Hypothalamus (tissue), 51 donors: ENCODE results near the gene KRTAP5-6.

Experiments used
- DNase-seq, 51 donors: peaks; one replicate each; lab custom pipeline; 2025; lab: John Stamatoyannopoulos, UW

KRTAP5-6 gene, protein sequence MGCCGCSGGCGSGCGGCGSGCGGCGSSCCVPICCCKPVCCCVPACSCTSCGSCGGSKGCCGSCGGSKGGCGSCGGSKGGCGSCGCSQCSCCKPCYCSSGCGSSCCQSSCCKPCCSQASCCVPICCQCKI

DNA sequence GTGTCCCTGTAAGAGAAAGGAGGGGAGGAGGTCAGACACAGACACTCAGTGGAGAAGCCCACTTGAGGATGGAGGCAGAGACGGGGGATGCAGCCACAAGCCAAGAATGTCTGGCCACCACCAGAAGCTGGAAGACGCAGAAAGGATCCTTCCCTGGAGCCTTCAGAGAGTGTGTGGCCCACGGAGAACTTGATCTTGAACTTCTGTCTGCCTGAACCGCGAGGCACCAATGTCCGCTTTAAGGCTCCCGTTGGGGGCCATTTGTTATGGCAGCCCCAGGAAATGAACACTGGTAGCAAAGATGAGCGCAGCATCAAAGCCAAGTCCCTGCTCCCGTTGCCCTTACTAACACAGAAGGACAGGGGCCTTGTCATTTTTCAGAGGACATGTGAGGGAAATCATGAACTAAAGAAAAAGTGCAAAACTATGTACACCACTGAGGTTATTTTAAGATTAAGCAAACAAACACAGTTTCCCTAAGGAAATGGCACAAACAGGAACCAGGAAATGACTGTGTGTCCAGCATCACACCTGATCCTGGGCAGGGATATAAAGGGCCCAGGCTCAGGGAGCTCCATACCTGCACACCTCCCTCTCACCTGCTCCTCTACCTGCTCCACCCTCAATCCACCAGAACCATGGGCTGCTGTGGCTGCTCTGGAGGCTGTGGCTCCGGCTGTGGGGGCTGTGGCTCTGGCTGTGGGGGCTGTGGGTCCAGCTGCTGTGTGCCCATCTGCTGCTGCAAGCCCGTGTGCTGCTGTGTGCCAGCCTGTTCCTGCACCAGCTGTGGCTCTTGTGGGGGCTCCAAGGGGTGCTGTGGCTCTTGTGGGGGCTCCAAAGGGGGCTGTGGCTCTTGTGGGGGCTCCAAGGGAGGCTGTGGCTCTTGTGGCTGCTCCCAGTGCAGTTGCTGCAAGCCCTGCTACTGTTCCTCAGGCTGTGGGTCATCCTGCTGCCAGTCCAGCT lies at the start of gene KRTAP5-6:
KRTAP5-6 (plus strand) TSS at position 588 of the 963 bp plus-strand sequence; CDS start at position 639, 51 bp downstream.
- no peak for DNase-seq

DNA sequence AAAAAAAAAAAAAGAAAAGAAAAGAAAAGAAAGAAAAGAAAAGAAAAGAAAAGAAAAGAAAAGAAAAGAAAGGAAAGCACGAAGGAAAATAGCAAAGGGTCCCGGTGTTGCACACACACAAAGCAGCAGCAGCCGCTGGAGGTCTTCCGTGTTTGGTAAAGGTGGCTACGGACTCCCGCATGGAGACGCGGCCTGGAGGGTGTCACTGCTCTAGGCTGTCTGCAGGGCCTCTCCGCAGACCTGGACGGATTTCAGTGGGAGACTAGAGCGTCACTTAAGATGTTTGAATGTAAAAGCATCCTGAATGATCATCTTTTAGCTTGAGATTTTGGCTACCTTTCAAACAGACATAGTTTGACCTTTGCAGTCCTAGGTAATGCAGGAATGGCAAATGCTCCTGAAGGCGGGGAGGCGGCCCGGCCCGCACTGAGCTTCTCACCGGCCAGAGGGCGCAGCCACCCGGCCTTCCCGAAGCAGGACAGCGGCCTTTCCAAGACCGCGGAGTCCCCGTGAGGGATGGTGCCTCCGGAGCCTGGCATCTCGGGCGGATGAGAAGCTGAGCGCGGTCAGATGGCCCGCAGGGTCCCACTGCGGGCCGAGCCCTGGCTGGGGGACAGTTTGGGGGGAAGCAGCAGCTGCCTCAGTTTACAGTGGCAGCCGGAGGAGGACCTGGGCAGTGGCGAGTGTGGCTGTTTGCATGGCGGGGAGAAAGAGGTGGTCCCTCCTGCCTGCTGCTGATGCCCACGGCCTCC lies 48.9 kb upstream of the KRTAP5-6 start:
- no peak for DNase-seq

DNA sequence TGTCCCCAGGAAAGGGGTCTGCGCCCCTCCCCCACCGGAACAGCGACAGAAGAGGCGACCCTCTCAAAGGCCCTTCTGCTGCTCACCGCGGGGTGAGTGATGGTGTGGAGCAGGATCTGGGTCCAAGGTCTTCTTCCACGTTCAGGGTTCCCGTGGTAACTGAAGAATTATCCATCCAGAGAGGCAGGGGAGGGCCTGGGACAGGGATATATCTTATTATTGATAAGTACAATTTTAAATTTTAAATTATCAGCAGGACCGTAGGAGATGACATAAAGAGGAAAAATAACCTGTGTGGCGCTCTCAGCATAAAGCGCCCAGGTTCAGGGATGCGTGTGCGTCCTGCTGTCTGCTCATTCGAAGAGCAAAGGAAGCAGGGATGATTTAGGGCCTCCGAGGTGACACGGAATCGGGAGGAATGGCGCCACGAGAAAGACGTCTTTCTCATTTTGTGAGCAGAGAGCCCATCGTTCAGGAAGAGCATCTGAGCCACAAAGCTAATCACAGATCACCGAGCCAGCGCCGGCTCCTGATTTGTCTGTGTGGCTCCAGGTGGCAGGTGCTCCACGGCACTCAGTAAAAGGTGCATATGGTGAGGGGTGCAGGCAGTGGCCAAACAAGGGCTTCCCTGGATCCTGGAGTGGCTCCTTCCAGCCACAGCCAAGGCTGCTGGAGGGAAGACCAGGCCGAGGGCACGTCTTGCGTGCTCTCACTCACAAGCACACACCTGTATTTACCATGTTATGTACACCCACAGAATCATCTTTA lies 48.2 kb upstream of the KRTAP5-6 start:
- DNase-seq = no peak

GRCh38 chr11:1650034-1650917 lies 46.7 kb upstream of the KRTAP5-6 start:
- no peak for DNase-seq

DNA sequence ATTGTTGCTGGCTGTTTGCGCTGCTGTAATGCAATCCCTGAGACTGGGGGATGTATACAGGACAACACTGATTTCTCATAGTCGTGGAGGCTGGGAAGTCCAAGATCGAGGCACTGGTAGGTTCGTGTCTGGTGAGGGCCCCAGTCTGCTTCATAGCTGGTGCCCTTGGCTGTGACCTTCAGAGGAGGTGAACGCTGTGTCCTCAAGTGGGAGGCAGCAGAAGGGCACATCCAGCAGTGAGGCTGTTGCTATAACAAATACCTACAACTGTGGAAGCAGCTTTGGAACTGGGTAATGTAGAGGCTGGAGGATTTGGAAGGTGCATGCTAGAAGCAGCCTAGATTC lies 46.1 kb upstream of the KRTAP5-6 start:
- DNase-seq = no peak

GRCh38 chr11:1651411-1651980 lies 45.5 kb upstream of the KRTAP5-6 start:
- no peak for DNase-seq

GRCh38 chr11:1652026-1652425 lies 45.0 kb upstream of the KRTAP5-6 start:
- DNase-seq = no peak

- DNase-seq = peak in 1 of 51 donors; percentile 53
Observed at GRCh38 chr11:1652442-1652770, 44.6 kb upstream of the KRTAP5-6 start.

DNA sequence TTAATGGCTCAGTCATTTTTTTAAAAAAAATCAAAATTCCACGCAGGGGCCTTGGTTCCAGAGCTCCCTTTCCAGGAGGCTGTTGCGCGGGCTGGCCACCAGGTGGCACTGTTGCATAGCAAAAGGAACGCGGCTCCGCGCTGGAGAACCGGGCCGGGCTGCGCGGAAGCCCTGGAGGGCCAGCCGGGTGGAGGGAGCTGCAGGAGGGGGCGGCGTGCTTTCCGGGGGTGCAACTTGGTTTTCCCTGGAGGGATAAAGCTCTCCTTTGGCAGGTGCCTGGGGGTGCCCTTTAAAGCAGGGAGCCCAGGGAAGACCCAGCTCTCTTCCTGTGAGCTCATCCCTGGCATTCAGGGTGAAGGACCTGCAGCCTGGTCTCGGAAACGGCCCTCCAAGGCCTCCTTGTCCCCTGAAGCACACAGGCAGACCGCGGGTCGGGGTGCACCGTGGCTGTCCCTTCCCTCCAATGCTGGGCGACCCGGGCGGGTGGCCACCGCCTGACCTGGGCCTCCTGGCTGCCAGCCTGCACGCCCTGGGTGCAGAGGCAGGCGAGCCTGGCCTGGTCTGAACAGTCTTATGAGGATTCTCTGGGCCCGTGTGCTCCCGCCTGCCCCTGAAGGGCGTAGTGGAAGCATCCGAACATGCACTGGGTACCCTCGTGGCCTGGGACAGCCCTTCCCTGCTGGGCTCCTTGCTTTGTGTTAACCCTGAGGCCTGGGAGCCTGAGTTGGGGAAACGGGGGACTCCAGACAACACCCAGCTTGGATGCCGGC lies 44.0 kb upstream of the KRTAP5-6 start:
- DNase-seq = peak in 50 of 51 donors; percentile 12 to 83 (median 65)

- DNase-seq = no peak
Observed at GRCh38 chr11:1653541-1654387, 43.2 kb upstream of the KRTAP5-6 start.

DNA sequence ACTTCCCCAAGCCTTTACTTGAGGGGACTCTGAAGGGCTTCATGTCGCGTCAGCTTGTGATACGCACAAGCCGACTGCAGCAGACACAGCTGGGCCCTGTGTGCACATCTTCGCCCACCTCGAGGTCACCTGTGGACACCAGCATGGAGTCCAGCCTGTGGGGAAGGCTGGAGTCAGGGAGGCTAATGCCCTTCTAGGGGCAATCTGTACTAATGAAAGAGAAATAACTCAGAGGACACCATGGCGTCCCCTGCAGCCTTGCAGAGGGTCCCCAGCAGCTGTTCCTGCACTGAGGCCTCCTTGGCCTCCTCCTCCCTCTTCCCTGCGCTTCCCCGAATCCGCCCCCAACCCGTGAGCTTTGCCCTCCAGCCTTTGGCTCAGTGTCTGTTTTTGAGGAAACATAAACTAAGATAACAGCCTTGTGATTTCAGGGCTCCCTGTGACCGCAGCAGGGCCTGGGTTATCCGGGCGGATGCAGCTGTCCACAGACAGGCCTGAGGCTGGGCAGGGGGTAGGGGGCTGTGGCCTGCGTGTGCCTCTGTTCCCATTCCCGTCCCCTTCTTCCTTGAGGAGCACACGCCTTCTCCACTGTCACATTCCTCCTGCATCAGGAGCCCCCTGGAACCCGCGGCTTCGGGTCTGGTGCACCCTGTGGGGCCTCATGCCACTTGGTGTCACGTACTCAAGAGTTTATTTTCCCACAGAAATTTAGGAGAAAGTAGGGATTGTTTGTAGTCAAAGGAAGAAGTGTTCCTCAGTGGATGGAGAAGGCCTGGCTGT lies 42.4 kb upstream of the KRTAP5-6 start:
- DNase-seq = no peak

GRCh38 chr11:1655168-1656060 lies 41.6 kb upstream of the KRTAP5-6 start:
- DNase-seq = no peak

DNA sequence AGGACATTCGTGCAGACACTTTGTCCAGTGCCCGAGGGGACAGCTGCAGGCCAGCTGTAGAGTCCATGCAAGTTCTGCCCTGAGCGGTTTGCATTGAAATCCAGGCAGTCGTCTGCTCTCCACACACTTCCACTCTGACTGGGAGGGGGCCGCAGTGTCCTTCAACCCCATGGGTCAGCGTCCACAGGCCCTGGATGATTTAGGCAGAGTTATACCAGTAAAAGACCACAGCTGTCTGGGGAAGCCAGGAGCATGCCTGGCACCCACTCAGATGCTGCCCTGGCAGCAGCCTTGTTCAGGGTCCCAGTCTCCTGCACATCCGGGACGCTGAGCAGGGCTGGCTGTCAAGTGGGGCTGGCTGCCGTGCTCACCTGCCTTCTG lies 40.9 kb upstream of the KRTAP5-6 start:
- DNase-seq = no peak

- no peak for DNase-seq
Observed at GRCh38 chr11:1656670-1657069, 40.3 kb upstream of the KRTAP5-6 start.

DNA sequence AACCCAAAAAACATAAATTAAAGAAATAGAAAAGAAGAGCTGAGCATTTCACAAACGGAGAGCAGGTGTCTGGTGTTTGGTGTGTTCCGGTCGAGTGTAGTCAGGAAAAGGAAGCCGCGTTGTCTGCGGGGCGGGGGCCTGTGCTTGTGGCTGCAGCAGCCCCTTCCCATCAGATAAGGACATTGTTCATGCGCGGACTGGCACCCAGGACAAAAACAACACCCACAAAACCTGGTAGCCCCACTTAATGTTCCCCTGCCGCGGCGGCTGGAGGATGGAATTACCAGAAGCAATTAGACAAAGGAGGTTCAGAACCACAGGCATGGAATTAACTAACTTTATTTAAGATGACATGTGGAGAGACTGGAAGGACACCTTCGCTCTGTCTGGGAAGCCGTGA lies 37.5 kb upstream of the KRTAP5-6 start:
- no peak for DNase-seq
